ENCODE results near the gene EFNB1.

- TF ChIP-seq POLR2A (IDR thresholded peaks at IDR 0.05; ENCODE audit: low read depth, low read length) (no peak), POLR2AphosphoS5 (IDR thresholded peaks at IDR 0.05; ENCODE audit: low read depth, low read length) (no peak)
Measured at GRCh38 chrX:68865926-68866325, 37.1 kb downstream of the EFNB1 start.
